CD4-positive, alpha-beta memory T cell (primary cell): Measurements from ENCODE around the gene HNRNPR. TPM values are rescaled to one million over a fixed set of nuclear protein-coding genes. Genes with fewer than 3 reads are reported as not detected.
A peak's percentile ranks its signal among the peaks of the same experiment; 100 is the strongest.
"Not testable (repeated sequence)": the region's sequence is repeated elsewhere in the genome, so short reads cannot be mapped to it uniquely, and the experiment has no call there.

ENCODE experiments used
- CTCF ChIA-PET: fragments of 350-600 bp; sonication (Branson Sonifier 250); formaldehyde crosslinking; loops from one replicate; lab custom pipeline; 2021; ENCODE audit warnings: inconsistent platforms; ENCODE audit not compliant: partially characterized antibody; lab: Charles Lee
- POLR2A ChIA-PET: fragments of 350-600 bp; sonication (Branson Sonifier 250); formaldehyde crosslinking; loops from one replicate; lab custom pipeline; 2021; ENCODE audit not compliant: partially characterized antibody; lab: Charles Lee
- DNase-seq, 5 donors: peaks; one replicate each; pipeline versions ENCODE4 v3.0.0 to v3.0.0-alpha.2; 2020 to 2022; ENCODE audit warnings: mixed read lengths in 1 of 5
- H3K27ac ChIP-seq: one replicate; pipeline ENCODE4 v1.7.0; 2013; ENCODE audit warnings: low read depth, low read length
- H3K27me3 ChIP-seq: 2 replicates; pipeline ENCODE4 v1.7.0; 2013; ENCODE audit warnings: mild to moderate bottlenecking, low read length, moderate library complexity; ENCODE audit not compliant: insufficient read depth
- H3K36me3 ChIP-seq: 2 replicates; pipeline ENCODE4 v1.7.0; 2013; ENCODE audit warnings: mild to moderate bottlenecking, low read length, moderate library complexity; ENCODE audit not compliant: insufficient read depth
- H3K4me1 ChIP-seq: 2 replicates; pipeline ENCODE4 v1.7.0; 2013; ENCODE audit warnings: mild to moderate bottlenecking, low read length, moderate library complexity; ENCODE audit not compliant: insufficient read depth
- H3K4me3 ChIP-seq, 2 donors: one replicate each; pipeline ENCODE4 v1.7.0; 2013; ENCODE audit warnings: low read length in 2 of 2, mild to moderate bottlenecking in 1 of 2
- H3K9me3 ChIP-seq, 2 donors: one replicate each; pipeline ENCODE4 v1.7.0; 2013; ENCODE audit warnings: low read length in 2 of 2, control low read depth in 1 of 2; ENCODE audit not compliant: control insufficient read depth in 1 of 2
- H3K27ac Mint-ChIP-seq, 7 donors: one replicate each; pipeline ENCODE4 v1.8.0; 2020 to 2021; ENCODE audit warnings: mixed read lengths in 7 of 7, mild to moderate bottlenecking in 6 of 7, inconsistent platforms in 3 of 7, moderate library complexity in 3 of 7
- H3K27me3 Mint-ChIP-seq, 2 donors: one replicate each; pipeline ENCODE4 v1.8.0; 2020 to 2021; ENCODE audit warnings: mixed read lengths in 2 of 2
- H3K36me3 Mint-ChIP-seq, 2 donors: one replicate each; pipeline ENCODE4 v1.8.0; 2020 to 2021; ENCODE audit warnings: mixed read lengths in 2 of 2, inconsistent platforms in 1 of 2, mild to moderate bottlenecking in 1 of 2
- H3K4me1 Mint-ChIP-seq, 4 donors: one replicate each; pipeline ENCODE4 v1.8.0; 2020 to 2021; ENCODE audit warnings: mixed read lengths in 4 of 4, mild to moderate bottlenecking in 1 of 4
- H3K4me3 Mint-ChIP-seq, 8 donors: one replicate each; pipeline ENCODE4 v1.8.0; 2020 to 2021; ENCODE audit warnings: mixed read lengths in 8 of 8, mild to moderate bottlenecking in 7 of 8, moderate library complexity in 6 of 8, inconsistent platforms in 3 of 8
- H3K9me3 Mint-ChIP-seq, 8 donors: one replicate each; pipeline ENCODE4 v1.8.0; 2020 to 2021; ENCODE audit warnings: mixed read lengths in 8 of 8, mild to moderate bottlenecking in 5 of 8, inconsistent platforms in 3 of 8, moderate library complexity in 1 of 8
- intact Hi-C: fragments of 100-400 bp; cut with micrococcal nuclease; formaldehyde crosslinking; loops from one replicate; pipeline ENCODE4 v1.15.1; 2023
- polyA plus RNA-seq, 2 donors: library from polyadenylated mRNA; unstranded; fragments of 300-500 nt; fragmentation: Illumina TruSeq; gene quantifications; one replicate each; pipeline ENCODE4 v1.2.3, GENCODE V29; 2021
- total RNA-seq, 2 experiments: library from RNA; stranded (reverse); gene quantifications; one replicate each; pipeline ENCODE4 v1.2.3, GENCODE V29; 2021

The HNRNPR gene
- total and polyA plus RNA-seq, 4 experiments from 2014 or later, result 115 to 194 (median 153) TPM

GRCh38 chr1:23374079-23374735 is 30.1 kb upstream of the HNRNPR start:
- DNase-seq, H3K27me3 Mint-ChIP-seq, H3K4me3 ChIP-seq, H3K9me3 ChIP-seq, H3K4me3 Mint-ChIP-seq, H3K27me3 ChIP-seq, H3K4me1 ChIP-seq, H3K27ac ChIP-seq, H3K27ac Mint-ChIP-seq, H3K36me3 Mint-ChIP-seq, intact Hi-C loops, H3K36me3 ChIP-seq, H3K9me3 Mint-ChIP-seq, CTCF ChIA-PET: not testable (repeated sequence)
- POLR2A ChIA-PET, result interaction anchor here (0.9 kb wide), 1 partner anchor 30 kb away, joined by 3 read pairs; the partner anchor contains the start of gene HNRNPR
- H3K4me1 Mint-ChIP-seq, result peaks cover 2 to 14% (median 8%) of the 10 kb centered on the region in 4 donors

DNA sequence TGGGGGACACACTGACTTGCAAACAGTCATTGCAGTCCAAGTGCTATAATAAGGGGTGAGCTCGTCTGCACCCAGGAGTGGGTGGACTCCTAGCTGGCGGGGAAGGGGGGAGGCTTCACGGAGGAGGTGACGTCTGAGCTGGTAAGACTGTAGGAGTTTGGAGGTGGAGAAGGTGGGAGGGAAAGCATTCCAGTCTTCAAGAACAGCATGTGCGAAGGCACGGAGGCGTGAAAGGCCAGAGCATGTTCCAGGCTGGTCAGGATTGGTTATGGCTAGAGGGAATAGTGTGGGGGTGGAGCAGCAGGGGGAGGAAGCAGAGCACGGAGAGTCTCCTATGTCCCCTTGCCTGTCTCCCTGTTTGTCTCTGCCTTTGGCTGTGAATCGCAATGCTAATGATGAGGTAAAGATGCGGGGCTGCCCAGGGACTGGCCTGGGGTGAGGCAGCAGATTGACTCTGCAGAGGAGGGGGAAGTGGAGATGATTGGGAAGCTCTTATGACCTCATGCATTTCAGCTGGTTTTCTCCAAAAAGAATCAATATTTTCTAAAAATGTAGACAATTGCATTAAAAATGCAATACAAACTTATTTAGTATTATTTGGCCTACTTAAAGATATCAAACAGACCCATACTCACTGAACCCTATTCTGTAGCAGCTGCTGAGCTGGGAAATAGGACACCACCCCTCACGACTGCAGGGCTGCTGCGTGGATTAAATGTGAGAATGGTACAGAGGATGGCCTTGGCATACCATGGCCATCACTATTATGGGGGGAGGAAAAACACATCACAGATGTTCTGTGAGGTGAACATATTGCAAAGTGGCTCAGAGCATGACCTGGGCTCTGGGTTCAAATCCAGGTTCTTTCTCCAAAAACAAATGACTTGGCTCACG is 28.1 kb upstream of the HNRNPR start:
- H3K36me3 Mint-ChIP-seq, result peaks cover 0 to 16% of the 10 kb centered on the region in 2 donors
- no peaks in the 10 kb centered on the region for H3K27me3 ChIP-seq
- no peaks in the 10 kb centered on the region for H3K9me3 ChIP-seq
- H3K4me3 Mint-ChIP-seq, result no peak overlapping the region
- peak overlapping the region in 2 of 7 donors; percentile 37 to 78 for H3K27ac Mint-ChIP-seq
- H3K36me3 ChIP-seq, result no peaks in the 10 kb centered on the region
- no peaks in the 10 kb centered on the region for H3K27me3 Mint-ChIP-seq
- no peak overlapping the region for H3K4me3 ChIP-seq
- ChIA-PET CTCF (interaction anchor here (0.5 kb wide), 1 partner anchor 44 kb away, joined by 3 read pairs; no protein-coding TSS in a partner anchor), POLR2A (interaction anchor here (1.5 kb wide), 1 partner anchor 11 kb away, joined by 4 read pairs; no protein-coding TSS in a partner anchor)
- DNase-seq, result no peak
- H3K4me1 Mint-ChIP-seq, result peaks cover 7 to 31% (median 15%) of the 10 kb centered on the region in 4 donors
- peaks cover 17% of the 10 kb centered on the region for H3K4me1 ChIP-seq
- intact Hi-C loops, result no loop called here
- no peak overlapping the region for H3K27ac ChIP-seq
- no peaks in the 10 kb centered on the region for H3K9me3 Mint-ChIP-seq

DNA sequence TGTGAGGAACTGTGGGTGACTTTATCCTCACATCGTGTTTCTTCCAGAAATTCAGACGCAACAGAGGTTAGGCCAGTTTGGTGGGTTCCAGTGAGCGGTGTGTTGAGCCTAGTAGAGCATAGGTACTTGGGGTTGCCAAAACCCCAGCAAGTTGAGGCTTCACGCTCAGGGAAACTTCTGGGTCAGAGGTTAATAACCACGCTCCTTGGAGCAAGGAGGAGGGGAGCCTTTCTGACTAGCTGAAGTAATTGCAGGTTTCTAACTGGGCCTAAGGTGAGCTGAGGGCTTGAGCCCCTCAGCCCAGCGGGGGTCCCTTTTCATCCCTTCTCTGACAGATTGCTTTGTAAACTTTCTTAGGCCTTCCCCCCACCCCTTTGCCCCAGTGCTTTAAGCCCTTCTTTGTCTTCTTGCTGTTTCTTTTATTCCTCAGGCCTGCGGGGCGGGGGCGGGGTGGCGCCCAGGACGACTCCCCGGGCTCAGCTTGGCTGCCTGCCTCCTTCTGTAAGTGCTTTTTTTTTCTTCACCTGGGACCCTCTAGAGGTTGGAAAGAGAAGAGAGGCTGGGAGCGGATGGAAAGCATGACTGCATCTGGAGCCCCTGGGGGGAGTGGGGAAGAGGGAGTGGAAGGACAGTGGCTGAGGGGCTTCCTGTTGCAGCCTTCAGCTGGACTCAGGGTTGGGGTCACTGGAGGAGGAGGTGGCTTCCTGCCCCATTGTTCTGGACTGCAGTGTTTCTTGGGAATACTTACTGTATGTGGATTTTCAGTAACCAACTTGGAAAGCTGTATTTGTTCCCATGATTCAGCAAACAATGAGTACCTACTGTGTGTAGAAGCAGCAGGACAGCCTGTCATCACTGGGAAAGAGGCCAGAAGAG is 26.9 kb upstream of the HNRNPR start:
- peaks cover 16 to 44% (median 27%) of the 10 kb centered on the region in 4 donors for H3K4me1 Mint-ChIP-seq
- H3K36me3 ChIP-seq, result no peaks in the 10 kb centered on the region
- H3K4me1 ChIP-seq, result peaks cover 22% of the 10 kb centered on the region
- H3K9me3 Mint-ChIP-seq, result peaks cover 0 to 3% (median 0%) of the 10 kb centered on the region in 8 donors
- H3K27me3 ChIP-seq, result no peaks in the 10 kb centered on the region
- no peaks in the 10 kb centered on the region for H3K9me3 ChIP-seq
- peak overlapping the region in 1 of 7 donors; percentile 95 for H3K27ac Mint-ChIP-seq
- no peaks in the 10 kb centered on the region for H3K27me3 Mint-ChIP-seq
- peak overlapping the region in 1 of 8 donors; percentile 99 for H3K4me3 Mint-ChIP-seq
- ChIA-PET POLR2A (interaction anchor here (1.1 to 1.5 kb wide), 2 partner anchors 9 to 27 kb away, joined by 3 to 4 read pairs; partner anchors contain the start of gene HNRNPR), CTCF (no interaction called here)
- H3K36me3 Mint-ChIP-seq, result peaks cover 9 to 24% of the 10 kb centered on the region in 2 donors
- H3K4me3 ChIP-seq, result no peak overlapping the region
- intact Hi-C loops, result no loop called here
- no peak overlapping the region for H3K27ac ChIP-seq
- DNase-seq, result no peak

GRCh38 chr1:23370330-23370708 is 26.2 kb upstream of the HNRNPR start:
- CTCF ChIA-PET, result no interaction called here
- no peaks in the 10 kb centered on the region for H3K9me3 ChIP-seq
- H3K27me3 ChIP-seq, result no peaks in the 10 kb centered on the region
- H3K4me1 Mint-ChIP-seq, result peaks cover 17 to 46% (median 28%) of the 10 kb centered on the region in 4 donors
- no peaks in the 10 kb centered on the region for H3K27me3 Mint-ChIP-seq
- POLR2A ChIA-PET, result interaction anchor here (1.1 to 1.5 kb wide), 2 partner anchors 9 to 26 kb away, joined by 3 to 4 read pairs; partner anchors contain the start of gene HNRNPR
- peaks cover 22% of the 10 kb centered on the region for H3K4me1 ChIP-seq
- no peak for DNase-seq
- H3K27ac ChIP-seq, result no peak overlapping the region
- H3K36me3 Mint-ChIP-seq, result peaks cover 13 to 28% of the 10 kb centered on the region in 2 donors
- H3K27ac Mint-ChIP-seq, result peak overlapping the region in 2 of 7 donors; percentile 46 to 95
- no peak overlapping the region for H3K4me3 ChIP-seq
- H3K4me3 Mint-ChIP-seq, result peak overlapping the region in 7 of 8 donors; percentile 52 to 99 (median 99)
- no peaks in the 10 kb centered on the region for H3K36me3 ChIP-seq
- intact Hi-C loops, result no loop called here
- H3K9me3 Mint-ChIP-seq, result peaks cover 0 to 3% (median 0%) of the 10 kb centered on the region in 8 donors

DNA sequence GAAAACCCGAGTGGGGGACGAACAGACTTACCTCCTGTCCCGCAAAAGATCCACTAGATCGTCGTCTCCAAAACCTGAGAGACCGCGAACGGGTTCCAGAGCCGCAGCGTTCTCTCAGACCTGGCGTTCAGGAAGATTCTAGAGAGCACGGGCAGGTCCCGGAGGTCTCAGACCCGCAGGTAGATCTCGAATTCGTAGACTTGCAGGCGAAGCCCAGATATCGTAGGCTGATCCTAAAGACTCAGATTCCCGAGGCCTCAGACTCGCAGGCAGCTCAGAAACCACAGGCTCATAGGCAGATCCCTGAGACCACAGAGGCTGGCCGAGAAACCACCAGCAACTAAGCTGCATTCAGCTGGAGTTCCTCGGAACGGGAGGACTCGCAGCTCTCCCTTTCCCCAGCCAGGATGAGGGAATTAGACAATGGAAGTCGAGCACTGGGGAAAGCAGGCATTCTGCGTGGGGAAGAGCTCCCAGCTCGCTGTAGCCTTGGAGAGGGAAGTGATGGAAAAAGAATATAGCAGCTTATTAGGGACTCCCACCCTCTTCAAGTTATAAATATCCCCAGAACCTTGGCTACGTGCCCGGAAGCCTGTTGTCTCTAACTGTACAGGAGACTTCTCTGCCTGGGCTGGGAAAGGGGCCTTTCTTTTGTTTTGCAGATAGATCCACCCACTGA is 25.4 kb upstream of the HNRNPR start, which contains the start of gene ZNF436:
Gene ZNF436 (minus strand): TSS at position 502 of the 679 bp plus-strand sequence. CDS start 1,831 bp downstream, outside the sequence.
- Histone ChIP-seq H3K36me3 (no peaks in the 10 kb centered on the region), H3K27ac (peak within 1 kb of the TSS; percentile 89), H3K9me3 (no peaks in the 10 kb centered on the region), H3K4me1 (peaks cover 22% of the 10 kb centered on the region), H3K4me3 (peak within 1 kb of the TSS; percentile 98 to 100), H3K27me3 (no peaks in the 10 kb centered on the region)
- Mint-ChIP-seq H3K4me1 (peaks cover 17 to 46% (median 28%) of the 10 kb centered on the region in 4 donors), H3K9me3 (peaks cover 0 to 4% (median under 1%) of the 10 kb centered on the region in 8 donors), H3K4me3 (peak within 1 kb of the TSS; percentile 96 to 99 (median 99)), H3K27ac (peak within 1 kb of the TSS; percentile 95 to 100 (median 98)), H3K36me3 (peaks cover 17 to 32% of the 10 kb centered on the region in 2 donors), H3K27me3 (no peaks in the 10 kb centered on the region)
- ChIA-PET CTCF (no interaction called here), POLR2A (interaction anchor here (5.4 kb wide), 1 partner anchor 24 kb away, joined by 112 read pairs; the partner anchor contains the start of gene HNRNPR)
- intact Hi-C loops, result loop anchor here (5.0 to 10.0 kb wide), 2 partner anchors 325 to 1273 kb away; partner anchors contain the start of genes RPL11 and SRRM1
- DNase-seq, result peak; percentile 19 to 65 (median 26)
